ENCODE data around the gene ERLIN1.
A peak's percentile ranks its signal among the peaks of the same experiment; 100 is the strongest.

The ERLIN1 gene

GRCh38 chr10:100185364-100186252, at the start of gene ERLIN1:
ERLIN1 (minus strand) TSS chr10:100186029; CDS start chr10:100185626, 403 bp downstream.
- peak; percentile 90 for DNase-seq

GRCh38 chr10:100232101-100232500, 46.3 kb upstream of the ERLIN1 start:
- no peak for DNase-seq

DNA sequence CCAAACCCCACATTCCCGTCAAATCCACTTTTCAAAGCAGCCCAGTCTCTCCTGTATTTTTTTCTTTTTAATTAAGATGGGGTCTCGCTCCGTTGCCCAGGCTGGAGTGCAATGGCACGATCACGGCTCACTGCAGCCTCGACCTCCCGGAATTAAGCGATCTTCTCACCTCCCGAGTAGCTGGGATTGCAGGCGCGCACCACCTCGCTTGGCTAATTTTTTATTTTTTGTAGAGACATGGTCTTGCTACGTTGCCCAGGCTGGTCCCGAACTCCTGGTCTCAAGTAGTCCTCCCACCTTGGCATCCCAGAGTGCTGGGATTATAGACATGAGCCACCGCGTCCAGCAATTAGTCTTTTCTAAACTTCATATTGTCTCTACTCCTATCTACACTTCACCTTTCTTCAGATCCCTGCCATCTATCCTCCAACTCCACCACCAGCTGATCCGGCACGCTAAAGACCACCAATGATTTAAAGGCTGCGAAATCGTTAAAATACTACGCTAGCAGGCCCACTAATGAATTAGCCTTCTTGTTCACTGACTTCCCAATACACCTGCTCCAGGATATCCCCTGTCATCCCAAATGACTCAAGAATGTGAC, 44.1 kb upstream of the ERLIN1 start:
- no peak for DNase-seq

GRCh38 chr10:100223879-100224278, 38.0 kb upstream of the ERLIN1 start:
- DNase-seq: no peak

DNA sequence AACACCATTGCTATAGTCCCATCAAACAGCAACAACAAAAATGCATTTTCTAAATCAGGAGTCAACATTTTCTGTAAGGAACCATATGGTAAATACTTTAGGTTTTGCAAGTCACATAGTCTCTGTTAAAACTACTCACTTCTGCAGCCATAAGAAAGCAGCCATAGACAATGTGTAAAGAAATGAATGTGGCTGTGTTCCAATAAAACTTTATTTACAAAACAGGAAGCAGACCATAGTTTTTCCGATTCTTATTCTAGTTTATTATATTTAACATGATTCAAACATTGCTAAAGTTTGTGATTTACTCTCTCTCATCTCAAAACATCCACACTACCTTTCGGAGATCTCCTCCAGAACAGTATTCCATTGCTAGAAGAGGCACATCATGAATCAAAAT, 36.7 kb upstream of the ERLIN1 start:
- DNase-seq: no peak

DNA sequence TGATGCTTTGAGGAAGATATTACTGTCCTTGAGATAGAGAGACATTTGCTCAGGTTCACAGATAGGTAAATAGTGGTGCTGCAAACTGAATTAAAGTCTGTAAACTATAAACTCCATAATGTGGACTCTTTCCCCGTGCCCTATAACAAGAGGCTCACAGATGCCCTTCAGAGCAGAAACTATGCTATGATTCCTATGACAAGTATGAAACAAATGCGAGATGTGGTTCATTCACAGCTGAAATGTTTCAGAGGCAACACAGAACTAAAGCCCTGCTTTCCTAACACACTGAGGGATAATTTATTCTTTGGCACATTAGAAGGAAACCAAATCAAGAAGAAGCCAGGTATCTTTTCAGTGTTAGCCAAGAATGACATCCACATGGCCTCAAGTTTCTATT, 30.2 kb upstream of the ERLIN1 start:
- no peak for DNase-seq

GRCh38 chr10:100209303-100209702, 23.5 kb upstream of the ERLIN1 start:
- DNase-seq: no peak

GRCh38 chr10:100208276-100208675, 22.4 kb upstream of the ERLIN1 start:
- DNase-seq: no peak

DNA sequence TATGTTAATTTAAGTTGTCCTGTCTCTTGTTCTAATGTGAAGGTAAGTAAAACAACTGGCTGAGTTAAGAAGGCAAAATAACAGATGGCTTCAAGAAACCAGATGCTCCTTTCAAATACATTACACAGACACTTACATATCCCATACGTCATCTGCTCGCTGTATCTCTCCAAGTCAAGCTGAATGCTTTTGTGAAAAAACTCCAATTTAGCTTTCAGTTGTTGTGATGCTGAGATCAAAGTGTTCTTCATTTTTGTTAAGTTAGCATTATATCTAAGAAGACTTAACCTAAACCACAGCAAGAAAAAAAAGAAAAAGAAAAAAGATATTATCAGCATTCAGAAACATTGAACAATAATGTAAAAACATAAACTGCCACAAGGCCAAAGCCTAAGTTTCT, 18.5 kb upstream of the ERLIN1 start:
- DNase-seq: no peak

GRCh38 chr10:100201549-100201948, 15.7 kb upstream of the ERLIN1 start:
- DNase-seq: no peak

GRCh38 chr10:100194711-100195110, 8.9 kb upstream of the ERLIN1 start:
- no peak for DNase-seq

DNA sequence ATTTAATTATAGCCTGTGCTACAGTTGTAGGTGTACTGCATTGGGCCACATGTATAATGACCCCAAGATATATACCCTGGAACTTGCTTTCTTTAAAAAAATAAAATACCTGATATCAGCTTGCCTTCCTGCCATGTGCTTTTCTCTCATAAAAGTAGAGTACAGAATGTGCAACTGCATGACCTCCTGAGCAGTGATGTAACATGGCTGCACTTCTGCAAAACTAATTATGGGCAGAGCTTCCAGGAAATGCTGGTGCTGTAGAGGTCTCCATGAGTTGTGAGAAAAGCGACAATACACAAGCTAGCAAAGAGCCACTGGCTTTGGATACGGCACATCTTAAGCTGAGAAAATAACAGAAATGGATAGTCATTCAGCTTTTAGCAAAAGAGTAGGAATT, 6.5 kb upstream of the ERLIN1 start:
- no peak for DNase-seq

DNA sequence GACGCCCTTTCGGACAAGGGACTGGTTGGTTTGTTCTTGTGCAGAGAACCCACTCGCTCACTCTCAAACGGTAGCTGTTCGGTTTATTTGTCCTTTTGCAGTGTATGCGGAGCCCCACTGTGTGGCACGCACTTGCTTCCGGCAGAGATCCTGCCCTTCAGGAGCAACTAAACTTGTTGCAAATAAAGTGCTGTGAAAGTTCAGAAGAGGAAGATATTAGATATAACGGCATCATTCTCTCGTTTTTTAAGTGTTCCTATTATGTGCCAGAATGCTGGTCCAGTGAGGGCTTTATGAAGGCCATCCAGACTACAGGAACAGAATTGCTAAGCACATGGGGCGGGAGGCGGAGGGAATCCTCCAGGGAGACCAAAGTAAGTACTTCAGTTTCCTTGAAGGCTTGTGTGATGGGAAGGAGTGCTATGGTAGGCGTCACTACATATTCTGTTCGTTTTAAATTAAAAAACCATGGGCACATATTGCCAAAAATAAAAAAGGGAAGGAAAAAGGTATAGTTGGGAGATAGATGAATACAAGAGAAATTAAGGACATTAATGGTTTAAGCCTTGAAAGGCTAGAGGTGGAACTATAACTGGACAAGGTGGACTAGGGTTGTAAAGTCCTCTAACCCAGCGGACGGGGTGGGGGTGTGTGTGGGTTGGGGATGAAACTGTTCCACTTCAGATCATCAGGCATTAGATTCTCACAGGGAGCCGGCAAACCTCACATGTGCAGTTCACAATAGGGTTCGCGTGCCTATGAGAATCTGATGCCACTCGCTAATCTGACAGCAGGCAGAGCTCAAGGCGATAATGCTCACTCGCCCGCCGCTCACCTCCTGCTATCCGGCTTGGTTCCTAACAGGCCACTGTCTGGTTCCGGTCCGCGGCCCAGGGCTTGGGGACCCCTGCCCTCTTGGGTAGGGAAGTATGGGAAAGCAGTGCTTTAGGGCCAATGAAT, 704 bp upstream of the ERLIN1 start:
- peak; percentile 32 for DNase-seq

DNA sequence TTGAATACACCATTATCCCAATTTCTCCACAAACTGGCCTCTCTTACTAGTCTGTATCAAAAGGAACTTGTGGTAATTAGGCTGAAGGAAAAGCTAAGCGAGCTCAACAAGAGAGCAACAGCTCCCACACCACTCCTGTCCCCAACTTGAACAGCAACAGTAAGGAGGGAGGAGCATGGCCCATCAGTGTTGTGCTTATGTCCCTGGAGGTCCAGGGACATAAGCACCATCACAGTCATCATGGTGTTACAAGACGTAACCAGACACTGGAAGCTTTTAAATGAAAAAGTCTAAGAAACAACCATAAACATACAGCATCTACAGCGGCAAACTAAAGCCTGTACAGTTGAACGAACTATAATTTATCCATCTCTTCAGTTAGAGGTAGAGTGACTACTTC, 989 bp downstream of the ERLIN1 start:
- DNase-seq: no peak

- no peak for DNase-seq
Measured at GRCh38 chr10:100184426-100184825, 1.4 kb downstream of the ERLIN1 start.

DNA sequence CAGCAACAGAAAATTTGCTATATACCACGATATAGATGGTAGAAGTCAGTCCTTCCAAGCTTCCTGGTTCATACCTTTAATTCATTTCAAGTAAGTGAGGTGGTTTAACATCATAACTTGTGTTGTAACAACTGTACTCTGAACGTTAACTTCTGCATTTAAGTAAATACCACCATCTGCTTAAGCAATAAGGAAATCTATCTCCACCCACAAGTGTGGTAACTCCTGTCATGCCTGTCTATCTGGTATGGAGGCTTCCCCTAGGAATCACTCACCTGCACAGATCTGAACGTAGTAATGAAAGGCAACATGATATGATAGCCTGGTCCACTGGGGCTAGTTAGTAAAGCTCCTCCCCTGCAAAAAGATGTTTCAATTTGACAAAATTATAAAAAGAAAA, 2.3 kb downstream of the ERLIN1 start:
- no peak for DNase-seq

DNA sequence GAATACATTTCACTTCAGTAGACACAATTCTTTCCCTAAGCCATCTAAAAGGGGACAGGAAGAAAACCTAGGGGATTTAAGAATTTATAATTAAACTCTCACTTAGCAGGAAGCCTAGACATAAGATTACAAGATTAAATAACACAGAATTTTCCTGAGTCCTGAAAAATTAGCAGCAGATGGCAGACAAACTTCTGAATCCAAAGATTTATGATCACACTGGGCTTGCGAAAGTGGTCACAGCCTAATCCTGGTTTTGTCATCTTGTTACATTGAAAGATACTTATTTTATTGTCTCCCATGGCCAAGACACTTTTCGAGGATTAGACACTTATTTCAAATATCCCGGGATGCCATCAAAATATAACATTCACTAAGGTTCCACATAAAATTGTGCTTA, 2.9 kb downstream of the ERLIN1 start:
- no peak for DNase-seq

DNA sequence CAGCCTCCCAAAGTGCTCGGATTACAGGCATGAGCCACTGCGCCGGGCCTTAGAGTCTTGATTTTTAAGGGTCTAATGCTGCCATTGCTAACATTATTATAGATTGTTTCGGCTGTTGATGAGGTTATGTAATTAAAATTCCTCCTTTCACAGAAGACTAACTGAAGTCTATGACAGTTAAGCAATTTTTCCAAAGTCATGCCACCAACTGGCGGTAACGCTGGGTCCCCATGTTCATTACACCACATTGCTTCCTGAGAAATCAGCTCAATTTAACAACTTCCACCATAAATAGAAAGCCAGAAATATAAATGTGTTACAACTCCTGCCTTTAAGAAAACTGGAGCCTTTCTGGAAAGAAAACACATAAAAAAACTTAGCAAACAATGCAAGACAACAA, 3.5 kb downstream of the ERLIN1 start:
- DNase-seq: no peak

- no peak for DNase-seq
Measured at GRCh38 chr10:100175875-100176274, 10.0 kb downstream of the ERLIN1 start.

DNA sequence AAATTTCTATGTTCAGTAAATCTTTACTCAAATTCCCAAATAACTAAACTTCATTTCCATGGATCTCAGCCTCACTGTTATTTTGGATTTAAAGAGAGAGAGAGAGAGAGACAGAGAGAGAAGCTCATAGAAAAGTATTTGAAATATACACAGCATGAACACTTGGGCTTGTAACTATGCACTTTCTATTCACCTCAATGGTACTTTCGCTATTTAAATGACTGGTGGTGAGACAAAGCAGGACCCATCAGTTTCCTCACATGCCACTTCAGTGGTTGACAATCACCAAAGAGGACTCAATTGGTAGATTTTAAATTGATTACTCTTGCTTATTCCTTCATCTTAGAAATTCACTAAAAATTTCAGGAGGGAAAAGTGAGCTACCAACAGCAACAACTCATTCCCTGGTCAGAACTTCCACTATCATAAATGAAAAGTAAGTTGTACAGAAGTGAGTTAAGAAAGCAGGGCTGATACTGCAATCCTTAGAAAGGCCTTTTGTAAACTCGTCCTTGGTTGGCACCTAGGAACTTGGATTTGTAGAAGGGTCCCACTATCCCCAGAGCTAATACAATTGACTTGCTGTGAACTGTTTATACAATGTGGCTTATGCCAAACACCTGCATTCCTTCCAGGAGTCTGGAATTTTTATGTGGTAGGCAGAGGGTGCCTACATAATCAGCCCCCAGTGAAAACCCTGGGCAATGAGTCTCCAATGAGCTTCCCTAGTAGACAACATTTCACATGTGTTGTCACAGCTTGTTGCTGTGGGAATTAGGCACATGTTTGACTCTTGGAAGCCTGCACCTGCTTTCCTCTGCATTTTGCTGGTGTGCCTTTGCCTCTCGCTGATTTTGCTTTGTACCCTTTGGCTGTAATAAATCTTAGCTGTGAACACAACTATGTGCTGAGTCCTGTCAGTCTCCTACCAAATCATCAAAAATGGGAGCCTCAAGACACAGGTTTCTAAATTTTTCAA, 10.8 kb downstream of the ERLIN1 start:
- no peak for DNase-seq

DNA sequence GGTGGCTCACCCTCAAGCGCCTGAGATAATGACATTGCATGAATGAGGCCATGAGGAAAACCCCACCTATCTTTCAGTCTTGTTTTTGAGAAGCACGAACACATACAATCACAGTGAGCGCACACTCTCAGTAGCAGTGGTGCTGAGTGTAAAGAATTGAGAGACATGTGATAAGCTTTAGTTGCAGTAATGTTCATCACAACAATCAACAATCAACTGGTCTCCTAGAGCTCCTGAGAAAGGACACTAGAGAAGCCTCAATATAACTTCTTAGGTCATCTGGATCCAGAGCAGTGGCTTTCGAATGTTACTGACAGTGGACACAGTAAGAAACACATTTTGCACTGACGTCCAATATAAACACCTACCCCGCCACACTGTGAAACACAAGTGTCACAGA, 12.8 kb downstream of the ERLIN1 start:
- no peak for DNase-seq

DNA sequence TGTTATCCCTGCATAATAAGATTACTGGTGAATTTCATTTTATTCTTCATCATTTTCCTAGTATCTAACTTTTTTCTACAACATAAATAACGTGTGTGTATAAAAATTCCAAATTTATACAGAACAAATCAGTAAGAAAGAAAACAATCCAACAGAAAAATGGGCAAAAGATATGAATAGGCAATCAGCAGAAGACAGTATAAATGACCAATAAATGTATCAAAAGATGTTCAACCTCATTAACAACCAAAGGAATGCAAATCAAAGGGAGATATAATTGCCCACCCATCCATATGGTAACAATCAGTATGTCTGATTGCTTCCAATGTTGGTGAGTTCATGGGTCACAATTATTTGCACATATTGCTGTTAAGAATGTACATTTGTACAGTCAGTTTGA, 13.5 kb downstream of the ERLIN1 start:
- DNase-seq: no peak

Data from NCI-H345 (cell line).